Gastroesophageal sphincter (tissue), 4 donors: Measurements from ENCODE around the gene ZNF445. TPM values are rescaled to one million over a fixed set of nuclear protein-coding genes. Genes with fewer than 3 reads are reported as not detected.
"Not testable (repeated sequence)": the region's sequence is repeated elsewhere in the genome, so short reads cannot be mapped to it uniquely, and the experiment has no call there.

Source experiments
- ATAC-seq: fragments of 150-250 bp; one replicate; pipeline ENCODE4 v1.9.1; 2016; ENCODE audit warnings: mild to moderate bottlenecking, moderate library complexity
- H3K27ac ChIP-seq, 4 donors: fragments of 200-600 bp; sonication (generic) in 3 of 4; 1 replicate in 3 of 4; 2 replicates in 1 of 4; pipeline ENCODE4 v1.5.1; 2016 to 2019
- H3K27me3 ChIP-seq: fragments of 200-600 bp; sonication (generic); one replicate; pipeline ENCODE4 v1.5.1; 2019
- H3K36me3 ChIP-seq, 2 donors: fragments of 200-600 bp; sonication (generic); one replicate each; pipeline ENCODE4 v1.5.1; 2019; ENCODE audit warnings: control low read depth in 1 of 2
- H3K4me1 ChIP-seq, 3 donors: fragments of 200-600 bp; sonication (generic); 1 replicate in 2 of 3; 2 replicates in 1 of 3; pipeline ENCODE4 v1.5.1; 2016 to 2019; ENCODE audit warnings: control low read depth in 2 of 3
- H3K4me3 ChIP-seq, 2 donors: fragments of 200-600 bp; sonication (generic); one replicate each; pipeline ENCODE4 v1.5.1; 2019; ENCODE audit warnings: mild to moderate bottlenecking in 1 of 2, moderate library complexity in 1 of 2
- H3K9me3 ChIP-seq, 3 donors: fragments of 200-600 bp; sonication (generic); one replicate each; pipeline ENCODE4 v1.5.1; 2017 to 2019; ENCODE audit warnings: control low read depth in 2 of 3
- CTCF ChIP-seq, 4 experiments: fragments of 200-600 bp in 2 of 4; fragments of 450-650 bp in 2 of 4; sonication (generic) in 1 of 4; IDR thresholded peaks; one replicate each; pipeline ENCODE4 v1.5.1; 2017 to 2019; ENCODE audit warnings: antibody characterized with exemption in 4 of 4, mild to moderate bottlenecking in 2 of 4, moderate library complexity in 2 of 4
- EP300 ChIP-seq: sonication (generic); formaldehyde crosslinking; IDR thresholded peaks from one replicate; pipeline ENCODE4 v1.6.1; 2017; ENCODE audit warnings: antibody characterized with exemption, mild to moderate bottlenecking
- POLR2A ChIP-seq, 2 donors: fragments of 450-650 bp; IDR thresholded peaks; one replicate each; pipeline ENCODE4 v1.6.1; 2017; ENCODE audit warnings: antibody characterized with exemption in 2 of 2, mild to moderate bottlenecking in 2 of 2, moderate library complexity in 1 of 2
- POLR2AphosphoS5 ChIP-seq: sonication (generic); formaldehyde crosslinking; IDR thresholded peaks from one replicate; pipeline ENCODE4 v1.6.1; 2017; ENCODE audit warnings: antibody characterized with exemption
- WGBS, 2 donors: methylation state at CpG; one replicate each; pipeline ENCODE4 v1.1.5; 2018; ENCODE audit warnings: low coverage in 1 of 2; 5-methylcytosine and 5-hydroxymethylcytosine counted together
- total RNA-seq, 4 donors: library from RNA; depleted of rRNA; stranded (reverse); fragments of >200 nt; gene quantifications; one replicate each; pipeline ENCODE4 v1.1.0, GENCODE V29; 2016

The ZNF445 gene
- total RNA-seq, 4 donors from 2014 or later, result 8.9 to 15.2 (median 12.6) TPM

GRCh38 chr3:44470430-44470829 lies 7.0 kb downstream of the ZNF445 start:
- WGBS, 2 donors, result 80 to 100% methylated on average over 1 of the region's 1 CpG
- Histone ChIP-seq H3K4me1 (peaks cover 0 to 37% (median 0%) of the 10 kb centered on the region in 3 donors), H3K27ac (no peak overlapping the region), H3K36me3 (peaks cover 0 to 29% of the 10 kb centered on the region in 2 donors), H3K27me3 (no peaks in the 10 kb centered on the region), H3K9me3 (no peaks in the 10 kb centered on the region), H3K4me3 (no peak overlapping the region)
- no peak for ATAC-seq
- no peak for TF ChIP-seq EP300
- TF ChIP-seq CTCF (IDR thresholded peaks at IDR 0.05), result no peak
- TF ChIP-seq POLR2AphosphoS5, result no peak
- no peak for TF ChIP-seq POLR2A (IDR thresholded peaks at IDR 0.05)

GRCh38 chr3:44469914-44470313 lies 7.6 kb downstream of the ZNF445 start:
- TF ChIP-seq CTCF (IDR thresholded peaks at IDR 0.05), result no peak
- no peak for TF ChIP-seq POLR2A (IDR thresholded peaks at IDR 0.05)
- no peak for TF ChIP-seq EP300
- ATAC-seq, result no peak
- WGBS, 2 donors, result 57 to 70% methylated on average over 3 to 4 of the region's 5 CpGs

DNA sequence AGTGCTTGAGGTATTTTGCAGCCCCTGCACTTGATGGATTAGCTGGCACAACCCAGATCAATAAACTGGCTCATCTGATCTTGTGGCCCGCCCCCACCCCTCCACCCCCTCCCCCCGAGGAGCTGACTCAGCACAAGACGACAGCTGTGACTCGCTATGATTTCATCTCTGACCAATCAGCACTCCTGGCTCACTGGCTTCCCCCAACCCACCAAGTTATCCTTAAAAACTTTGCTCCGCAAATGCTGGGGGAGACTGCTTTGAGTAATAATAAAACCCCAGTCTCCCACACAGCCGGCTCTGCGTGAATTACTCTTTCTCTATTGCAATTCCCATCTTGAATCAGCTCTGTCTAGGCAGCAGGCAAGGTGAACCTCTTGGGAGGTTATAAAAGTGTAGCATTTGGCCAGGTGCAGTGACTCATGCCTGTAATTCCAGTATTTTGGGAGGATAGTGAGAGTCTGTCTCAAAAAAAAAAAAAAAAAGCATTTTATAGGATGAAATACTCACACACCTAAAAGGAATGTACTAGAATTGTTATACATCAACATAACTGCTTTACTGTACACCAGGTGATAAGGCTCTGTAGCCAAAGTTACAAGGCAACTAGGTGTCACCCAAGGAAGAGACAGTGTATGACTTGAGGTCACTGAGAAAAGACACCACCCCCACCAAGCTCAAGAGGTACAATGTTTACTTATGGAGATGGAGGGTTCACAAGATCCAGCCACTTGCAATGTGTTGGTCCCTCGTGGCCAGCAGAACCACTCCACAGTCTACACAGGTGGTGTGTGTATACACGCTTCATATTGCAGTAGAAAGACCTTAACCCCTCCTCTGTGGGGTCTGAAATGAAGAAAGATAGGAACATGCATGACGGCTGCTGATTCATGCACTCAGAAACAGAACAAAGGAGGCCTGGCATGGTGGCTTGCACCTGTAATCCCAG lies 8.6 kb downstream of the ZNF445 start:
- ATAC-seq, result no peak
- Histone ChIP-seq H3K27me3 (no peaks in the 10 kb centered on the region), H3K4me1 (peaks cover 0 to 23% (median 0%) of the 10 kb centered on the region in 3 donors), H3K27ac (no peak overlapping the region), H3K36me3 (peaks cover 0 to 39% of the 10 kb centered on the region in 2 donors), H3K9me3 (no peaks in the 10 kb centered on the region), H3K4me3 (no peak overlapping the region)
- 70% methylated on average over 2 to 7 of the region's 10 CpGs for whole genome bisulfite sequencing, 2 donors
- TF ChIP-seq POLR2AphosphoS5 (no peak), POLR2A (IDR thresholded peaks at IDR 0.05) (no peak), EP300 (no peak), CTCF (IDR thresholded peaks at IDR 0.05) (no peak)

More at GRCh38 chr3:44469914-44470313, 7.6 kb downstream of the ZNF445 start:
- Histone ChIP-seq H3K4me1 (peaks cover 0 to 33% (median 0%) of the 10 kb centered on the region in 3 donors), H3K4me3 (no peak overlapping the region), H3K27ac (no peak overlapping the region), H3K9me3 (no peaks in the 10 kb centered on the region), H3K27me3 (no peaks in the 10 kb centered on the region), H3K36me3 (peaks cover 0 to 29% of the 10 kb centered on the region in 2 donors)

- not testable (repeated sequence) for H3K27me3 ChIP-seq, H3K9me3 ChIP-seq, ATAC-seq, H3K4me3 ChIP-seq, H3K27ac ChIP-seq
- 86 to 88% methylated on average over 1 to 2 of the region's 2 CpGs for WGBS, 2 donors
- Histone ChIP-seq H3K4me1 (peaks cover 0 to 17% (median 0%) of the 10 kb centered on the region in 3 donors), H3K36me3 (peaks cover 0 to 46% of the 10 kb centered on the region in 2 donors)
Measured at GRCh38 chr3:44468099-44468537, 9.4 kb downstream of the ZNF445 start.

- H3K4me1 ChIP-seq, result peaks cover 0 to 13% (median 0%) of the 10 kb centered on the region in 3 donors
- peaks cover 0 to 54% of the 10 kb centered on the region in 2 donors for H3K36me3 ChIP-seq
- no peaks in the 10 kb centered on the region for H3K27me3 ChIP-seq
- no peak overlapping the region for H3K27ac ChIP-seq
- no peaks in the 10 kb centered on the region for H3K9me3 ChIP-seq
- TF ChIP-seq POLR2A (IDR thresholded peaks at IDR 0.05), result no peak
- TF ChIP-seq POLR2AphosphoS5, result no peak
- TF ChIP-seq EP300, result no peak
- no peak for TF ChIP-seq CTCF (IDR thresholded peaks at IDR 0.05)
- ATAC-seq, result no peak
- no peak overlapping the region for H3K4me3 ChIP-seq
- 33 to 43% methylated on average over 1 of the region's 1 CpG for WGBS, 2 donors
Measured at GRCh38 chr3:44467241-44467640, 10.2 kb downstream of the ZNF445 start.

DNA sequence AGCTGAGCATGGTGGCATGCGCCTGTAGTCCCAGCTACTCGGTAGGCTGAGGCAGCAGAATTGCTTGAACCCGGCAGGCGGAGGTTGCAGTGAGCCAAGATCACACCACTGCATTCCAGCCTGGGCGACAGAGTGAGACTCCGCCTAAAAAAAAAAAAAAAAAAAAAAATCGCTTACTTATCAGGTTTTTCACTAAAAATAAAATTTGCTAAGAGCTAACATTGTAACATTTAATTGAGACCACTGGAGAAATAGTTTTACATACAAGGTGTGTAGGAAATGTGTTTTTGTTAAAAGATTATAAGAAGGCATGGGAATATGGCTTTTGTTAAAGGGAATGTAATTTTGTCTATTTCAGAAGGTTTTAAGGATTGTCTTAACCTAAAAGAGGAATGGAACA lies 12.6 kb downstream of the ZNF445 start:
- H3K4me3 ChIP-seq, H3K27me3 ChIP-seq, ATAC-seq, H3K9me3 ChIP-seq, H3K4me1 ChIP-seq, H3K27ac ChIP-seq: not testable (repeated sequence)
- peaks cover 0 to 73% of the 10 kb centered on the region in 2 donors for H3K36me3 ChIP-seq
- WGBS, 2 donors, result 94 to 100% methylated on average over 1 to 7 of the region's 7 CpGs
